Subcutaneous adipose tissue (tissue), 4 donors: ENCODE data around the gene LTBP1. TPM values are rescaled to one million over a fixed set of nuclear protein-coding genes. Genes with fewer than 3 reads are reported as not detected.

Source experiments
- CTCF ChIP-seq: fragments of 450-650 bp; IDR thresholded peaks from one replicate; pipeline ENCODE4 v1.5.1; 2016; ENCODE audit warnings: low read depth, mild to moderate bottlenecking, control low read depth, antibody characterized with exemption, moderate library complexity
- total RNA-seq, 4 donors: library from RNA; depleted of rRNA; stranded (reverse); fragments of >200 nt; gene quantifications; one replicate each; pipeline ENCODE4 v1.1.0, GENCODE V29; 2016

LTBP1 gene
- total RNA-seq, 4 donors from 2014 or later: 11.0 to 15.5 (median 12.7) TPM

GRCh38 chr2:33436083-33436482, 489.3 kb downstream of the LTBP1 start:
- TF ChIP-seq CTCF: no peak

- no peak for TF ChIP-seq CTCF
Measured at GRCh38 chr2:33437297-33437696, 490.5 kb downstream of the LTBP1 start.

GRCh38 chr2:33437815-33438214, 491.1 kb downstream of the LTBP1 start:
- TF ChIP-seq CTCF: no peak

- no peak for TF ChIP-seq CTCF
Measured at GRCh38 chr2:33441235-33441810, 494.6 kb downstream of the LTBP1 start.

- no peak for TF ChIP-seq CTCF
Measured at GRCh38 chr2:33442528-33443079, 495.9 kb downstream of the LTBP1 start.

- TF ChIP-seq CTCF: no peak
Measured at GRCh38 chr2:33443274-33443829, 496.6 kb downstream of the LTBP1 start.

- TF ChIP-seq CTCF: no peak
Measured at GRCh38 chr2:33444967-33445366, 498.2 kb downstream of the LTBP1 start.
